ENCODE measurements around the gene GRIN2A.

DNA sequence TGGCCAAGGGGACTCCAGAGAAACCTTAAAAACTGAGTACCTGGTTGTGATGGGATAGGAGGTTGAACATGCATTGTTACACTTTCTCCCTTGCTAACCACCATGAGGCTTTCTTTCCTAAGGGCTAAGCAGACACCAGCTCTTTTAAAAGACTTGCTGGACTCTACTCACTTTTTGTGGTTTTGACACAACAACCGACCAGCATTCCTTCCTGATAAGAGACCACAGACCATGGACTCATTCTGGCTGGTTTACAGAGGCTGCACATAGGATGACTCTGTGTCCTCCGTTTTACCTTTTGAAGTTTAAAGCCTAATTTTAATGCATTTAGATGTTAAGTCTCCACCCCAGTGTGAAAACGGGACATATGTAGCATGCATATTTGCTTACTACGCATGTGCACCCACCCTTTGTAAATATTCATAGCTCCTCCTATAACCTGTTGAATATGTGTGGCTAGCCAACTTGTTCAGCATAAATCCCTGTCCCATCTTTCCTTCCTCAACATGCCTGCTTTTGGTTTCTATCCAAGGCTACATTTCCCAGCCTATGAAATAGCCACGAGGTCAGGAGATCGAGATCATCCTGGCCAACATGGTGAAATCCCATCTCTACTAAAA is 475.9 kb downstream of the GRIN2A start:
- TF ChIP-seq, protein P1, sequence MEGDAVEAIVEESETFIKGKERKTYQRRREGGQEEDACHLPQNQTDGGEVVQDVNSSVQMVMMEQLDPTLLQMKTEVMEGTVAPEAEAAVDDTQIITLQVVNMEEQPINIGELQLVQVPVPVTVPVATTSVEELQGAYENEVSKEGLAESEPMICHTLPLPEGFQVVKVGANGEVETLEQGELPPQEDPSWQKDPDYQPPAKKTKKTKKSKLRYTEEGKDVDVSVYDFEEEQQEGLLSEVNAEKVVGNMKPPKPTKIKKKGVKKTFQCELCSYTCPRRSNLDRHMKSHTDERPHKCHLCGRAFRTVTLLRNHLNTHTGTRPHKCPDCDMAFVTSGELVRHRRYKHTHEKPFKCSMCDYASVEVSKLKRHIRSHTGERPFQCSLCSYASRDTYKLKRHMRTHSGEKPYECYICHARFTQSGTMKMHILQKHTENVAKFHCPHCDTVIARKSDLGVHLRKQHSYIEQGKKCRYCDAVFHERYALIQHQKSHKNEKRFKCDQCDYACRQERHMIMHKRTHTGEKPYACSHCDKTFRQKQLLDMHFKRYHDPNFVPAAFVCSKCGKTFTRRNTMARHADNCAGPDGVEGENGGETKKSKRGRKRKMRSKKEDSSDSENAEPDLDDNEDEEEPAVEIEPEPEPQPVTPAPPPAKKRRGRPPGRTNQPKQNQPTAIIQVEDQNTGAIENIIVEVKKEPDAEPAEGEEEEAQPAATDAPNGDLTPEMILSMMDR (optimal IDR thresholded peaks at IDR 0.05 in 1 of 3, IDR thresholded peaks at IDR 0.05 in 1 of 3, conservative IDR thresholded peaks at IDR 0.05 in 1 of 3; ENCODE audit: extremely low read depth in 1 of 3, insufficient read depth in 2 of 3, low read length in 3 of 3): no peak
- no peak for TF ChIP-seq EZH2 (IDR thresholded peaks at IDR 0.05; ENCODE audit: low read length)

Measured in keratinocyte (primary cell).